HepG2 (cell line): ENCODE measurements around the gene ALDH3A2. TPM values are rescaled to one million over a fixed set of nuclear protein-coding genes. Genes with fewer than 3 reads are reported as not detected.
A peak's percentile ranks its signal among the peaks of the same experiment; 100 is the strongest.

Experiments
- CTCF ChIP-seq: sonication (generic); formaldehyde crosslinking; IDR thresholded peaks from 2 replicates; pipeline ENCODE4 v1.5.0; 2020; ENCODE audit warnings: mild to moderate bottlenecking, missing genetic modification reagents, moderate library complexity
- EEA1 ChIP-seq: sonication (generic); formaldehyde crosslinking; IDR thresholded peaks from 2 replicates; pipeline ENCODE4 v1.5.1; 2020; ENCODE audit warnings: mild to moderate bottlenecking, missing genetic modification reagents, borderline replicate concordance
- ESRRA ChIP-seq: sonication (generic); formaldehyde crosslinking; IDR thresholded peaks from 2 replicates; pipeline ENCODE4 v1.5.1; 2020; ENCODE audit warnings: mild to moderate bottlenecking, low read depth, missing genetic modification reagents
- FOXP4 ChIP-seq: sonication (generic); formaldehyde crosslinking; IDR thresholded peaks from 2 replicates; pipeline ENCODE4 v1.4.0; 2020; ENCODE audit warnings: missing genetic modification reagents
- GATA4 ChIP-seq: sonication (generic); IDR thresholded peaks from 2 replicates; pipeline ENCODE4 v1.6.1; 2016; ENCODE audit warnings: antibody characterized with exemption, low read depth, borderline replicate concordance
- GLI4 ChIP-seq: sonication (generic); formaldehyde crosslinking; IDR thresholded peaks from 2 replicates; pipeline ENCODE4 v1.5.1; 2020; ENCODE audit warnings: missing genetic modification reagents, mild to moderate bottlenecking, moderate library complexity, borderline replicate concordance
- GTF3A ChIP-seq: sonication (generic); formaldehyde crosslinking; conservative IDR thresholded peaks from 2 replicates; pipeline ENCODE4 v1.4.0; 2020; ENCODE audit warnings: mild to moderate bottlenecking, missing genetic modification reagents
- KDM5B ChIP-seq: sonication (generic); formaldehyde crosslinking; IDR thresholded peaks from 2 replicates; pipeline ENCODE4 v1.4.0; 2020; ENCODE audit warnings: missing genetic modification reagents, mild to moderate bottlenecking, borderline replicate concordance
- MEF2D ChIP-seq: sonication (generic); formaldehyde crosslinking; IDR thresholded peaks from 2 replicates; pipeline ENCODE4 v1.5.1; 2020; ENCODE audit warnings: mild to moderate bottlenecking, missing genetic modification reagents
- NCOA2 ChIP-seq: sonication (generic); formaldehyde crosslinking; IDR thresholded peaks from 2 replicates; pipeline ENCODE4 v1.8.0; 2022; ENCODE audit warnings: inconsistent platforms
- RCOR2 ChIP-seq: IDR thresholded peaks from 2 replicates; pipeline ENCODE4 v1.6.1; 2016; ENCODE audit warnings: missing biosample characterization, missing genetic modification reagents
- SKIL ChIP-seq: sonication (generic); formaldehyde crosslinking; IDR thresholded peaks from 2 replicates; pipeline ENCODE4 v1.8.0; 2022; ENCODE audit warnings: missing genetic modification reagents, mild to moderate bottlenecking, moderate library complexity, borderline replicate concordance
- TFDP2 ChIP-seq: sonication (generic); formaldehyde crosslinking; IDR thresholded peaks from 2 replicates; pipeline ENCODE4 v1.4.0; 2020; ENCODE audit warnings: missing genetic modification reagents
- ZNF331 ChIP-seq: sonication (generic); formaldehyde crosslinking; IDR thresholded peaks from 2 replicates; pipeline ENCODE4 v1.4.0; 2020; ENCODE audit warnings: missing genetic modification reagents
- ZNF430 ChIP-seq: sonication (generic); formaldehyde crosslinking; IDR thresholded peaks from 2 replicates; pipeline ENCODE4 v1.9.0; 2021; ENCODE audit warnings: mild to moderate bottlenecking, missing genetic modification reagents
- ZNF431 ChIP-seq: sonication (generic); formaldehyde crosslinking; IDR thresholded peaks from 2 replicates; pipeline ENCODE4 v1.9.0; 2022; ENCODE audit warnings: missing genetic modification reagents, low read depth, mild to moderate bottlenecking, borderline replicate concordance
- ZNF512 ChIP-seq: sonication (generic); formaldehyde crosslinking; IDR thresholded peaks from 2 replicates; pipeline ENCODE4 v1.4.0; 2020; ENCODE audit warnings: mild to moderate bottlenecking, missing genetic modification reagents
- ZNF629 ChIP-seq: sonication (generic); formaldehyde crosslinking; conservative IDR thresholded peaks from 2 replicates; pipeline ENCODE4 v1.5.0; 2020; ENCODE audit warnings: missing genetic modification reagents
- polyA plus RNA-seq, 8 experiments: library from polyadenylated mRNA; depleted of rRNA in 3 of 8; stranded (reverse) in 7 of 8; unstranded in 1 of 8; fragments of >200 nt; fragmentation: Illumina TruSeq in 4 of 8; extraction: Trizol in 4 of 8; gene quantifications; 2 replicates each; pipeline versions ENCODE4 v1.2.1 to v1.2.3, GENCODE V29; 2011 to 2016; ENCODE audit warnings: low read depth in 4 of 8, missing spikeins in 1 of 8, mixed read lengths in 1 of 8; ENCODE audit not compliant: insufficient read depth in 1 of 8
- total RNA-seq, 5 experiments: library from RNA; depleted of rRNA; stranded (reverse); fragments of >200 nt; fragmentation: Illumina TruSeq; extraction: Trizol; gene quantifications; 2 replicates each; pipeline ENCODE4 v1.2.3, GENCODE V29; 2016; ENCODE audit warnings: low read depth in 1 of 5

ALDH3A2 gene
- total and polyA plus RNA-seq, 2 of the 13 experiments (the other 11 are each of a cell fraction or from before 2014, with no cell fraction given): 80.8 to 180 TPM

GRCh38 chr17:19720631-19721426 is 72.3 kb downstream of the ALDH3A2 start (continued):
- TF ChIP-seq GATA4 (no peak), FOXP4 (CRISPR knock-in tag) (peak; percentile 79), ESRRA (CRISPR knock-in tag) (peak; percentile 91), SKIL (CRISPR knock-in tag) (peak; percentile 72; the same call in 1 of the 2 replicates), ZNF431 (peak; percentile 42; the same call in 1 of the 2 replicates), RCOR2 (CRISPR knock-in tag) (0 out of 2 replicates have a peak, but pooled peaks have one; percentile 45), GTF3A (CRISPR knock-in tag) (no peak), ZNF331 (CRISPR knock-in tag) (peak; percentile 69; the same call in 1 of the 2 replicates), ZNF430 (CRISPR knock-in tag) (0 out of 2 replicates have a peak, but pooled peaks have one; percentile 25), KDM5B (CRISPR knock-in tag) (peak; percentile 44), EEA1 (CRISPR knock-in tag) (peak; percentile 36; the same call in 1 of the 2 replicates), TFDP2 (CRISPR knock-in tag) (peak; percentile 34; the same call in 1 of the 2 replicates), MEF2D (CRISPR knock-in tag) (peak; percentile 71; the same call in 1 of the 2 replicates), ZNF629 (CRISPR knock-in tag) (peak; percentile 71), CTCF (CRISPR knock-in tag) (0 out of 2 replicates have a peak, but pooled peaks have one; percentile 27), ZNF512 (CRISPR knock-in tag) (no peak), NCOA2 (CRISPR knock-in tag) (peak; percentile 51; the same call in 1 of the 2 replicates), GLI4 (no peak)
